ENCODE results near the gene CDH13. TPM values are rescaled to one million over a fixed set of nuclear protein-coding genes. Genes with fewer than 3 reads are reported as not detected.

Gene CDH13
- total and polyA plus RNA-seq, 10 of the 15 experiments (the other 5 are each of a cell fraction or from before 2014, with no cell fraction given): under 0.01 to 0.05 TPM; not detected in 8

DNA sequence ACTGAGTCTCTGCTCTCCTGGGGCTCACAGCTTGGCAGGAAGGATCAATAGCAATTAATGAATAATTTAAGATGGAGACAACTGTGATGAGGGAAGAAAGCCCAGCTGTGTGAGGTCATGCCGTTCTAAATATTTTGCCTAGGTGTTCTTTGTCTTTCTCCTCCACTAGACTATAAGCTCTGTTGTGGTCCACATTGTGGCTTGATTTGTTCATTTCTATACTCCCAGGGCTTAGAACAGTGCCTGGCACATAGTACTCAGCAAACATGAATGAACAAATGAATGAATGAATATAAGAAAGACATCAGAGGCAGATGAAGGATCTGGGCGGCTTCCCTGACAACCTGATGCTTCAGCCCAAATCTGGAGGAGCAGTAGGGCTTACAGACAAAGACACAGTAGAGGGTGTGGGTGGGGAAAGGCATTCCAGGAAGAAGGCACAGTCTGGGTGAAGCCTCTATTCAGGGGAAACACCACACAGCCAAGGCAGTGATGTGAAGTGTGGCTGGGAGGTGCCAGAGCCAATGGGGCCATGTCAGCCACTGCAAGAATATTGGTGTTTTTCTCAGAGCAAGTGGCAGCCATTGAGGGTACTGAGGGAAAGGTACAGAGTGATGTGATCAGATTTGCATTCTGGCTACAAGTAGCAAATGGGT lies 8.3 kb downstream of the CDH13 start:
- BruUV-seq (replicated peaks): no TSS peak
- ChIA-PET SMC1A (ENCODE audit: uncharacterized antibody, unreplicated experiment) (interaction anchor here (0.9 to 1.5 kb wide), 2 partner anchors 36 to 66 kb away, joined by 4 to 5 read pairs; no protein-coding TSS in a partner anchor), POLR2A (no interaction called here), CTCF (no interaction called here), RAD21 (ENCODE audit: unreplicated experiment) (no interaction called here)
- Histone ChIP-seq H3K79me2 (ENCODE audit: control insufficient read depth, insufficient read depth, low read length) (no peaks in the 10 kb centered on the region), H2AFZ (ENCODE audit: control insufficient read depth, low read depth, low read length) (no peak overlapping the region), H4K20me1 (ENCODE audit: control insufficient read depth, insufficient read depth) (no peaks in the 10 kb centered on the region), H3K36me3 (ENCODE audit: control insufficient read depth in 2 of 2, insufficient read depth in 2 of 2, low read length in 1 of 2) (no peaks in the 10 kb centered on the region), H3K27ac (ENCODE audit: control insufficient read depth, insufficient read depth) (no peak overlapping the region), H3K27me3 (replicated peaks in 1 of 2; ENCODE audit: control insufficient read depth in 2 of 2, insufficient read depth in 2 of 2, low read length in 1 of 2) (no peaks in the 10 kb centered on the region; a peak in 1 of 4 replicates), H3K9ac (ENCODE audit: control insufficient read depth, insufficient read depth, low read length) (no peak overlapping the region), H3K9me3 (replicated peaks; ENCODE audit: control insufficient read depth, insufficient read depth, low read length) (no peaks in the 10 kb centered on the region), H3K4me3 (no peak overlapping the region), H3K4me1 (ENCODE audit: control insufficient read depth, insufficient read depth, low read length) (no peaks in the 10 kb centered on the region), H3K4me2 (ENCODE audit: control insufficient read depth, insufficient read depth) (no peak overlapping the region)
- WGBS (ENCODE audit: insufficient coverage, insufficient replicate concordance, low lambda C conversion rate, missing lambda C conversion rate): 18% methylated on average over 2 of the region's 2 CpGs
- FAIRE-seq: no peak
- ATAC-seq: peak; percentile 7; the same call in 1 of the 3 replicates
- TF ChIP-seq ZNF24 (IDR thresholded peaks at IDR 0.05): 0 out of 2 replicates have a peak, but pooled peaks have one; percentile 46
- TF ChIP-seq RUNX3 (IDR thresholded peaks at IDR 0.05; ENCODE audit: low read length): peak; percentile 60
- TF ChIP-seq, protein P1, sequence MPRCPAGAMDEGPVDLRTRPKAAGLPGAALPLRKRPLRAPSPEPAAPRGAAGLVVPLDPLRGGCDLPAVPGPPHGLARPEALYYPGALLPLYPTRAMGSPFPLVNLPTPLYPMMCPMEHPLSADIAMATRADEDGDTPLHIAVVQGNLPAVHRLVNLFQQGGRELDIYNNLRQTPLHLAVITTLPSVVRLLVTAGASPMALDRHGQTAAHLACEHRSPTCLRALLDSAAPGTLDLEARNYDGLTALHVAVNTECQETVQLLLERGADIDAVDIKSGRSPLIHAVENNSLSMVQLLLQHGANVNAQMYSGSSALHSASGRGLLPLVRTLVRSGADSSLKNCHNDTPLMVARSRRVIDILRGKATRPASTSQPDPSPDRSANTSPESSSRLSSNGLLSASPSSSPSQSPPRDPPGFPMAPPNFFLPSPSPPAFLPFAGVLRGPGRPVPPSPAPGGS (IDR thresholded peaks at IDR 0.05; ENCODE audit: borderline replicate concordance, insufficient read depth, low read depth, low read length, poor library complexity, severe bottlenecking): no peak
- DNase-seq (ENCODE audit: low read depth, low spot score): no peak
- in situ Hi-C loops (cut with MboI): no loop called here
- intact Hi-C loops (cut with micrococcal nuclease; ENCODE audit: unreplicated experiment): loop anchor here (10.0 kb wide), 2 partner anchors 160 to 580 kb away; no protein-coding TSS in a partner anchor

DNA sequence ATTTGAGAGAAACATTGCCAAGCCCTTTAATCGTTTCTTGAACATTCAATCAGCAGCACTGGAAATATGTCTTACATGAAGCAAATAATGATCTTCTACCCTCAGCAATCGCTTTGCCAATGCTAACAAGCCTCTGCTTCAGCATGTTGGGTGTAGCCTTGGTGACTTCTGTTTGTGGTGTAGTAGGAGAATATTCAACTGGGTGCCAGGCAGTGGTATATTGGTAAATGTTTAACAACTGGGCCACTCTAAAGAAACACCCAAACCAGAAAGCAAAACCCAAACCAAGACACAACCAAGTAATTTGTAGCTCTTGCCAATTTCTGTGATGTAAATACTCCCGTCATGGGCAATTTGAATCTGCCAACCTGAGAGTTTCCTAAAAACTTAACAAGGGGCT lies 9.7 kb downstream of the CDH13 start:
- no peak overlapping the region for H3K27ac ChIP-seq (ENCODE audit: control insufficient read depth, insufficient read depth)
- H3K4me1 ChIP-seq (ENCODE audit: control insufficient read depth, insufficient read depth, low read length): no peaks in the 10 kb centered on the region
- ChIA-PET CTCF (interaction anchor here (0.7 to 10.1 kb wide), 4 partner anchors 9 to 374 kb away, joined by 3 to 131 read pairs (median 4); no protein-coding TSS in a partner anchor), RAD21 (ENCODE audit: unreplicated experiment) (no interaction called here), POLR2A (no interaction called here), SMC1A (ENCODE audit: uncharacterized antibody, unreplicated experiment) (no interaction called here)
- no peaks in the 10 kb centered on the region for H3K36me3 ChIP-seq (ENCODE audit: control insufficient read depth in 2 of 2, insufficient read depth in 2 of 2, low read length in 1 of 2)
- intact Hi-C loops (cut with micrococcal nuclease; ENCODE audit: unreplicated experiment) (loop anchor here (10.0 kb wide), 2 partner anchors 158 to 578 kb away; no protein-coding TSS in a partner anchor), in situ Hi-C loops (cut with MboI) (no loop called here)
- H4K20me1 ChIP-seq (ENCODE audit: control insufficient read depth, insufficient read depth): no peaks in the 10 kb centered on the region
- H3K79me2 ChIP-seq (ENCODE audit: control insufficient read depth, insufficient read depth, low read length): no peaks in the 10 kb centered on the region
- H3K27me3 ChIP-seq (replicated peaks in 1 of 2; ENCODE audit: control insufficient read depth in 2 of 2, insufficient read depth in 2 of 2, low read length in 1 of 2): no peaks in the 10 kb centered on the region; a peak in 1 of 4 replicates
- no peak overlapping the region for H3K4me2 ChIP-seq (ENCODE audit: control insufficient read depth, insufficient read depth)
- no peaks in the 10 kb centered on the region for H3K9me3 ChIP-seq (replicated peaks; ENCODE audit: control insufficient read depth, insufficient read depth, low read length)
- no peak for DNase-seq (ENCODE audit: low read depth, low spot score)
- FAIRE-seq: no peak
- H3K9ac ChIP-seq (ENCODE audit: control insufficient read depth, insufficient read depth, low read length): no peak overlapping the region
- ATAC-seq: peak; percentile 51
- no TSS peak for BruUV-seq (replicated peaks)
- H2AFZ ChIP-seq (ENCODE audit: control insufficient read depth, low read depth, low read length): no peak overlapping the region
- 59% methylated on average over 3 of the region's 3 CpGs for WGBS (ENCODE audit: insufficient coverage, insufficient replicate concordance, low lambda C conversion rate, missing lambda C conversion rate)
- H3K4me3 ChIP-seq: no peak overlapping the region
- TF ChIP-seq KDM1A (IDR thresholded peaks at IDR 0.05; ENCODE audit: borderline replicate concordance) (no peak), RB1 (IDR thresholded peaks at IDR 0.05; ENCODE audit: borderline replicate concordance) (no peak), CBX3 (IDR thresholded peaks at IDR 0.05; ENCODE audit: borderline replicate concordance, low read depth) (no peak), RBBP5 (conservative IDR thresholded peaks at IDR 0.05) (no peak), BHLHE40 (IDR thresholded peaks at IDR 0.05; ENCODE audit: borderline replicate concordance in 1 of 2, low read depth in 2 of 2, low read length in 1 of 2) (no peak), FOXK2 (IDR thresholded peaks at IDR 0.05) (no peak), BACH1 (IDR thresholded peaks at IDR 0.05; ENCODE audit: borderline replicate concordance) (no peak), NR2C2 (IDR thresholded peaks at IDR 0.05; ENCODE audit: borderline replicate concordance, control insufficient read depth, insufficient read length, low read depth) (no peak), POLR2A (IDR thresholded peaks at IDR 0.05; ENCODE audit: low read depth, low read length) (no peak), POLR2AphosphoS5 (IDR thresholded peaks at IDR 0.05; ENCODE audit: low read length) (no peak)
- TF ChIP-seq, protein P2, sequence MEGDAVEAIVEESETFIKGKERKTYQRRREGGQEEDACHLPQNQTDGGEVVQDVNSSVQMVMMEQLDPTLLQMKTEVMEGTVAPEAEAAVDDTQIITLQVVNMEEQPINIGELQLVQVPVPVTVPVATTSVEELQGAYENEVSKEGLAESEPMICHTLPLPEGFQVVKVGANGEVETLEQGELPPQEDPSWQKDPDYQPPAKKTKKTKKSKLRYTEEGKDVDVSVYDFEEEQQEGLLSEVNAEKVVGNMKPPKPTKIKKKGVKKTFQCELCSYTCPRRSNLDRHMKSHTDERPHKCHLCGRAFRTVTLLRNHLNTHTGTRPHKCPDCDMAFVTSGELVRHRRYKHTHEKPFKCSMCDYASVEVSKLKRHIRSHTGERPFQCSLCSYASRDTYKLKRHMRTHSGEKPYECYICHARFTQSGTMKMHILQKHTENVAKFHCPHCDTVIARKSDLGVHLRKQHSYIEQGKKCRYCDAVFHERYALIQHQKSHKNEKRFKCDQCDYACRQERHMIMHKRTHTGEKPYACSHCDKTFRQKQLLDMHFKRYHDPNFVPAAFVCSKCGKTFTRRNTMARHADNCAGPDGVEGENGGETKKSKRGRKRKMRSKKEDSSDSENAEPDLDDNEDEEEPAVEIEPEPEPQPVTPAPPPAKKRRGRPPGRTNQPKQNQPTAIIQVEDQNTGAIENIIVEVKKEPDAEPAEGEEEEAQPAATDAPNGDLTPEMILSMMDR (IDR thresholded peaks at IDR 0.05 in 2 of 3, conservative IDR thresholded peaks at IDR 0.05 in 1 of 3; ENCODE audit: control insufficient read depth in 2 of 3, extremely low read depth in 1 of 3, insufficient read depth in 1 of 3, low read depth in 3 of 3, low read length in 3 of 3): no peak
